ENCODE data around the gene COG4.

Gene COG4

DNA sequence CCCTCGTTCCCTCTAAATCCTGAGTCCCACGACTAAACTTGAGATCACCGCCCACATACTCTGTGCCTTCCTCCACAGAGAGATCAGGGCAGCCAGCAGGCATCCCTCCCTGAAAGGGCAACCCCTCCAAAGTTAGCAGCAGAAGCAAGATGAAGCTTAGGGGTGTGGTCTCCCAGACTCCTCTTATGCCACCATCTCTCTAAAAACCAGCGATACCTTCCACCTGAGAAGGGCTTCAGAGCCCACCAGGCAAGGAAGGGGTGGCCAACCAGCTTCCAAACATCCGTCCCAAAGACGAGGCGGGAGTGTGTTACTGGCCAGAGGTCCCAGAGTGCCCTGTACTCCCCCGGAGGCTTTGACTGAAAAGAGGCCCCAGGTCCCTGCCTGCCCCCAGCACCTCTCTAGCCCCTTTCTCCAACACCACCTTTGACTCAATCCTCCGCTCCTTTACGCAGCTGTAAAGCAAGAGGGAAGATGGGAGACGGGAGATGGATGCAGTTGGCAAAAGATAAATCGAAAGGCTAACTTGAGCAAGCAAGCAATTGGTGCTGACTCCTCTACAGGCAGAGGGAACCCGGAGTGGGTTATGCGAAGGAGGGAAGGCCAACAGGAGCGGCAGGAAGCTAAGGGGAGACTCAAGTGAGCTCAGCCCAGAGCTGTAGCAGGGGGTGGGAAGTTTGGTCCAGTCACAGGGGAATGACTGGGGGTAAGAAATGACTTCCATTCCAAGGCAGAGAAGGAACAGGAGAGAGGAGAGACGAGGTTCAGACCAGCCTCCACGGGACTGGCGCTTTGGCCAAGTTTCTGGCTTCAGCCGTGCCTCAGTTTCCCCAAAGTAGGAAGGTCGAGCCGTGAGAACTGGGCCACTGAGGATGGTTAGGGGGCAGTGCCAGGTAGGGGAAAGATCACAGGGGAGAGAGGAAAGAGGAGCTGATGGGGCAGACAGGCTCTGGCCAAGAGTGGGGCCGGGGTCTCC lies 85.5 kb downstream of the COG4 start:
- in situ Hi-C loops (cut with HindIII; ENCODE audit: low sequenced_read_pairs) = no loop called here

DNA sequence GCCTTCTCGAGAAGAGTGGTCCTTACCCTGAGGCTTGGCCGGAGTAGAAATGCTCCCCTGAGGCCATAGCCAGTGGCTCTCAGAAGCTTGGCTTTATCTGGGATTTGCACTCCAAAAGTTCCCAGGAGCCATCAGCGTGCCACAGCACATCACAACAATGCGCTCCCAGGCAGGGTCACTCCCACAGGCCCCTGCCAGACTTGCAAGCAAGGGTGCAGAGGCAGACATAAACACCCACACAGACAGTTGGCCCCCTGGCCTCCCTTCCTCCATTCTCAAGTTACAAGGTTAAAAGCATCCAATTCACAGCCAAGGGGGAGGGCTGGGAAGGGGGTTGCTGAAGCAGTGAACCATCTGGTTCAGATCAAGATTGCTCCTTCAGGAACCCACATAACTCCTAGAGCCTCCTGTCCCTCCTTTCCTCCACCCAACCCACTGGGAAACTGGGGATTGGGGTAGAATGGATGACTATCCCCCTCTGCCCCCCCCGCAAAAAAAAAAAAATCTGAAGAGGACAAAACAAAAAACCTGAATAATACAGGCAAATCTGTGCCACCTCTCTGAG lies 86.3 kb downstream of the COG4 start:
- in situ Hi-C loops (cut with HindIII; ENCODE audit: low sequenced_read_pairs) = no loop called here

DNA sequence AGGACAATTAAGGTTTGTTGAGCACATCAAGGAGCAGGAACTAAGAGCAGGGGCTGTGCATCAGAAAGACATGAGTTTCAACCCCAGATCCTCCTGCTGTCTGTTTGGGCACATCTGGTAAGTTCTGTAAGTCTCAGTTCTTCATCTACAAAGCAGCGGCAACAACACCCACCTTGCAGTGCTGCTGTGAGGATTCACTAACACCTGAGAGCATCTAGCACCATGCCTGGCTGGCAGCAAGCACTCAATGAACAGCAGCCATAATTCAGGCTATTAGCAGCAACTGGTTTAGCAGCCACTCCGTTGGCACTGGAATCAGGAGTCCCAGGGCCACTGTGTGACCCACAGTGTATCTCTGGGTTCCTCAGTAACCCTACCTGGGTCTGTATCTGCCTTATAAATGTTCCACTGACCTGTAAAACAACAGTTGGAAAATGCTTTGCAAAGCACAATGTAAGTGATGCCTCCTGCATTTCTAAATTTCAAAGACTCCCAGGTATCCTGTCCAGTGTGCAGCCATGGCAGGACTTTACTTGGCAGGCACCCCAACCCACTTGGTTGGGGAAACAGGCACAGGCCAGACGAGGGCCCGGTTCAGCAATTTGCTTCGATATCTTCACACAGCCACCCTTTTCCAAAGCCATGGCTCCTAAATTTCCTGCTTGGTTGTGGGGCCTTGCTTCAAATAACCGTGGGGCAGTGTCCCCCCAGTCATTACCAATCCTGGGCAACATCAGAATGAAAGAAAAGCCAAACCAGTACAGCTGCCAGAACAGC lies 88.7 kb downstream of the COG4 start:
- in situ Hi-C loops (cut with HindIII; ENCODE audit: low sequenced_read_pairs) = no loop called here

- in situ Hi-C loops (cut with HindIII; ENCODE audit: low sequenced_read_pairs) = no loop called here
Observed at GRCh38 chr16:70433458-70434103, 89.8 kb downstream of the COG4 start.

- in situ Hi-C loops (cut with HindIII; ENCODE audit: low sequenced_read_pairs) = no loop called here
Observed at GRCh38 chr16:70432723-70433457, 90.5 kb downstream of the COG4 start.

DNA sequence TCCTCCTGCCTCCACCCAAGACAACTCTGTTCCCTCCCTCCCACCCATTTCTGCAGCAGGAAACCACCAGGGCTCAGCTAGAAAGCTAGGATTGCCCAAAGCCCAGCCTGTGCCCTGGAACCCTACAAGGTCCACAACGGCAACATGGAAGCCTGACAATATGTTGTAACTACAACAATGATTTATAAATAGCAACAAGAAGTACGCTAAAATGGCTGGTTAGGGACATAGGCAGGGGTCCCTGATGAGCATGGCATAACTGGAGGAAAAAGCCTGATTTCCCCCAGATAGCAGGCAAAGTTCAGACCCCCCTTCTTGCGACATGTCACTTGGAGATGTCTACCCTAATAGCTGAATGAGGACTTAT lies 91.0 kb downstream of the COG4 start:
- in situ Hi-C loops (cut with HindIII; ENCODE audit: low sequenced_read_pairs) = no loop called here

- in situ Hi-C loops (cut with HindIII; ENCODE audit: low sequenced_read_pairs) = no loop called here
Observed at GRCh38 chr16:70430667-70431536, 92.5 kb downstream of the COG4 start.
